HuH-7.5 (cell line): Measurements from ENCODE around the gene BAMBI.
"Not testable (repeated sequence)": the region's sequence is repeated elsewhere in the genome, so short reads cannot be mapped to it uniquely, and the experiment has no call there.

Experiments used
- DNase-seq: peaks from one replicate; pipeline ENCODE4 v3.0.0; 2011; ENCODE audit warnings: low spot score

The BAMBI gene, protein sequence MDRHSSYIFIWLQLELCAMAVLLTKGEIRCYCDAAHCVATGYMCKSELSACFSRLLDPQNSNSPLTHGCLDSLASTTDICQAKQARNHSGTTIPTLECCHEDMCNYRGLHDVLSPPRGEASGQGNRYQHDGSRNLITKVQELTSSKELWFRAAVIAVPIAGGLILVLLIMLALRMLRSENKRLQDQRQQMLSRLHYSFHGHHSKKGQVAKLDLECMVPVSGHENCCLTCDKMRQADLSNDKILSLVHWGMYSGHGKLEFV

DNA sequence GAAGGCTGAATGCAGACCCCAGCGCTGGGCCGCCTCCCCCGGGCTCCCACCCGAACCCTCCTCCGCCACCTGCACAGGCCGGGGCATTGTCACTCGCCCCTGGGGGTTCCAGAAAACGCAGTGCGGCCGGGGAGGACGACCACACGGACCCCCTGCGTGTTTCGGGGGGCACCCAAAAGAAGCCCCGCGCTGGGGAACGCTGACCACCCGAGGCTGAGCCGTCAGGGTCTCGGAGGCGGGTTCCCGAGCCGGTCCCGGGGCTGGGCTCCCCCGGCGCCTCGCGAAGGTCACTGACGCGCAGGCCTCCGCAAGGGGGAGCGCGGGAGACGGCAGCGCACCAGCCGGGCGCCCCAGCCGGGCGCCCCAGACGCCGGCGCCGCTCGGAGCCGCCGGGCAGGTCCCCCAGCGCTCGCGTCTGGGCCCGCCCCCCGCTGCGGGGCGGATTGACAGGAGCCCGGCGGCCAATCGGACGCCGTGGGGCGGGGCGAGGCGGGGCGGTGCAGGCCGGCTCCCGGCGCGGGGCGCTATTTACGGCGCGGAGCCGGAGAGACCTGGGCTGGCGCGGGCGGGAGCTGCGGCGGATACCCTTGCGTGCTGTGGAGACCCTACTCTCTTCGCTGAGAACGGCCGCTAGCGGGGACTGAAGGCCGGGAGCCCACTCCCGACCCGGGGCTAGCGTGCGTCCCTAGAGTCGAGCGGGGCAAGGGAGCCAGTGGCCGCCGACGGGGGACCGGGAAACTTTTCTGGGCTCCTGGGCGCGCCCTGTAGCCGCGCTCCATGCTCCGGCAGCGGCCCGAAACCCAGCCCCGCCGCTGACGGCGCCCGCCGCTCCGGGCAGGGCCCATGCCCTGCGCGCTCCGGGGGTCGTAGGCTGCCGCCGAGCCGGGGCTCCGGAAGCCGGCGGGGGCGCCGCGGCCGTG, at the start of gene BAMBI:
TSS of gene BAMBI (plus strand) at position 554 of the 920 bp plus-strand sequence. CDS start 377 bp downstream, outside the sequence.
- peak; percentile 76 for DNase-seq

DNA sequence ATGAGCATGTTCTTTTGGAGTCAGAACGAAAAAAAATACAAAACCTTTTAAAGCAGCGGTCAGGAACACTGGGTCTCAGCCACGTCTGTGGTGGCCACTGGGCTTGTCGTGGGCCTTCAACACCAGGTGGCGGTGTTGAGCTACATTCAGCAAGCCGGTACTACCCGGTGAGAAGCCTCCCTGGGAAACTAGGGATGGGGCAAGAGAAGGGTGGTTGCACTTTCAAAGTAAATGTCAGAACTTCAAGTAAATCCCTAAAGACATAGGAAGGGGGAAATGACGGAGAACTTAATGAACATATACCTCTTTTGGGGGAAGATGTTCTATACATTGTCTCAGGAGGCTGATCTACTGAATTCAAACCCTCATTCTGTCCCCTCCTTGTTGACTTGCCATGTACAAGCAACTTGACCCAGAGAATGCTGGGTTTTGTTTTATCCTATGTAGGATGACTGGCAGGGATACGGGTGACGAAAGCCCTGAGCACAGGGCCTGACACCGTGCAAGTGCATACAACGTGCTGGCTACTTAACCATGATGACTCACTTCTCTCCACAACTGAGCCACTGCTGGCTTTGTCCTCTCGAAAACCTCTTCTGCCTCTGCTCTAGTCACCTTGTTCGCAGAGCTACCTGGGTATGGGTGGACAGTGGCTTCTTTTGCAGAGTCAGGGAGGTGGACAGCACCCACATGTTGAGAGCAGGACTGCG, 49.0 kb upstream of the BAMBI start:
- peak; percentile 77 for DNase-seq

DNA sequence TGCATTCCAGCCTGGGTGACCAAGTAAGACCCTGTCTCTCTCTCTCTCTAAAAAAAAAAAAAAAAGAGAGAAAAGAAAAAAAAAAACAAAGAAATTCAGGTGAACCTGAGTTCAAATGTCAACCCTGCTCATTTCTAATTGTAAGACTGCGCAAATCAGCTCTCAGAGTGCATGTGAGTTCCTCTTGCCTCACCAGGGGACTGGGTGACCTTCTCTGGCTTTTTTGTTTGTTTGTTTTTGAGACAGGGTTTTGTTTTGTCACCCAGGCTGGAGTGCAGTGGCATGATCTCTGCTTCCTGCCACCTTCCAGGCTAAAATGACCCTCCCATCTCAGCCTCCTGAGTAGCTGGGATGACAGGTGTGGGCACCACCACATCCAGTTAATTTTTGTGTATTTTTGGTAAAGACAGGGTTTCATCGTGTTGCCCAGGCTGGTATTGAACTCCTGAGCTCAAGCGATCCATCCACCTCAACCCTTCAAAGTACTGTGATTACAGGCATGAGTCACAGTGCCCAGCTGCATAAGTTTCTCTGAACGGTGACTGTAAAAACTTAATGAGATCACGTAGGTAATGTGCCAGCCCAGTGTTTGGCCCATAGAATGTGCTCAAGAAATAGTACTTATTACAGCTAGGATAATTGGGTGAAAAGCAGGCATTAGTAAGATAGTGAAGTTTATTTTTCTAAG, 45.3 kb upstream of the BAMBI start:
- no peak for DNase-seq

DNA sequence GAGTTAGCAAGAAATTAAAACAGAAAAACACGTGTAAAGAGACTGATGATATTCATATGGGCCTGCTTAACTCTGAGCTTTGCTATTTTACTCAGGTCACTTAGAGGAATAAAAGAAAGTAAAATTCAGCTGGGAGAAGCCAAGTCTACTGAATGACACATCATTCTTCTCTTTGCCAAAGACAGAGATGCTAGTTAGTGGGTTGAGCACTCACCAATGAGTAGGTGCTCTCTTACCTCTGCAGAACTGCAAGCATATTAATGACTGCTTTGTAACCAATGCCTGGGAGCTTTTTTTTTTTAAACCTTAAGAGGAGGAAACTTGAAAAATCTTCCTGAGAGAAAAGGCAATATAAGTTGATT, 44.8 kb upstream of the BAMBI start:
- DNase-seq = no peak

DNA sequence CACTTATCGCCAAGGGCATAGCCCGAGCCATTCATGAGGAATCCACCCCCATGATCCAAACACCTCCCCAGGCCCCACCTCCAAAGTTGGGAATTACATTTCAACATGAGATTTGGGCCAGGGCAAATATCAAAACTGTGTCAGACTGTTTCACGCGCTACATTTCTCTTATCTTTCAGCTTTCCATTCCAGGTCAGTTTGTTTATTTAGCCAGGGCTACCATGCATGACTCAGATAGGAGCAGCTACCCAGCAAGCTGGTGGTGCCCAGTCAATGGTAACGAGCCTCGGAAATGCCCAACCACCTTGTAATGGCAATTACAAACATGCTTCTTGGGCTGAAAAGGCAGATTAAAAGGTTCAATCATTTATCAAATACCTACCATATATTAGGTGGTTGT, 43.6 kb upstream of the BAMBI start:
- DNase-seq = no peak

DNA sequence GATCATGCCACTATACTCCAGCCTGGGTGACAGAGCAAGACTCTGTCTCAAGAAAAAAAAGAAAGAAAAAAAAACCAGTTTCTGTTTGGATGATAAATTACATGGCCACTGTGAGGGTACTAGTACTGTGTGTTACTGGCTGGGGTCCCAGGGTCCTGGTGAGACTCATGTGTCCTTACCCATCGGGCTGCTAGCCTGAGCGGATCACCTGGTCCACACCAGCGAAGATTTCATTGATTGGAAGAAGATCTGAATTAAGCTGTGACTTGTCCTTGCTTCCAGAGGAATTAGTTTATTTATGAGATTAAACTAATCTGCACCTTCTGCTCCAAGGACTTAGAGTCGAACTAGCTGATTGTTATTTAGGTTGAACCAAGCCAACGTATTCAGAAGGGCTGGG, 40.0 kb upstream of the BAMBI start:
- DNase-seq = no peak

DNA sequence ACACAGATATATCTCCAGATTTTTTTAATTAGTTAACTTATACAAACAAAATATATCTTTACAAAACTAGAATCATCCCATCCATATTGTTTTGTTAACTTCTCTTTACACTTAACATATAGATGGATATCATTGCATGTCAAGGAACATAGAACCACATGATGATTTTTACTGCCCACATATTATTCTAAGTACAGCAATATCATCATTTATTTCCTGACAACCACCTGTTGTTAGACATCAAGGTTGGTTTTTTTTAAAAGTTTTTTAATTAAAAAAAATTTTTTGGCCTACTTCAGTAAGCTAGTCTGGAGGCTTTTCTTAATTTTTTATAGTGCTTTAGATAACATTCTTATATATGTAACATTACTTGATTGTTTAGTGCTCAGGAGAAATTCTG, 38.9 kb upstream of the BAMBI start:
- no peak for DNase-seq

DNA sequence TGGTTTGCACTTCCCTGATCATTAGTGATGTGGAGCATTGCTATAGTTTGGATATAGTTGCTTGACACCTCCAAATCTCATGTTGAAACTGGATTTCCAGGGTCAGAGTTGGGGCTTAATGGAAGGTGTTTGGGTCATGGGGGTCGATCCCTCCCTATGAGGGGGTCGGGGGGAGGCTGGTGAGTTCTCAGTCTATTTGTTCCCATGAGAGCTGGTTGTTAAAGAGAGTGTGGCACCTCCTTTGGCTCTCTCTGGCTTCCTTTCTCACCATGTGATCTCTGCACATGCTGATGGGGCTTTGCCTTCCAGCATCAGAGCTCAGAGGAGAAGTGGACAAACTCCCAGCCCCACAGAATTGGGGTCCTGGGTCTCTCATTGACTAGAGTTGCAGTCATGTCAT, 36.8 kb upstream of the BAMBI start:
- no peak for DNase-seq

DNA sequence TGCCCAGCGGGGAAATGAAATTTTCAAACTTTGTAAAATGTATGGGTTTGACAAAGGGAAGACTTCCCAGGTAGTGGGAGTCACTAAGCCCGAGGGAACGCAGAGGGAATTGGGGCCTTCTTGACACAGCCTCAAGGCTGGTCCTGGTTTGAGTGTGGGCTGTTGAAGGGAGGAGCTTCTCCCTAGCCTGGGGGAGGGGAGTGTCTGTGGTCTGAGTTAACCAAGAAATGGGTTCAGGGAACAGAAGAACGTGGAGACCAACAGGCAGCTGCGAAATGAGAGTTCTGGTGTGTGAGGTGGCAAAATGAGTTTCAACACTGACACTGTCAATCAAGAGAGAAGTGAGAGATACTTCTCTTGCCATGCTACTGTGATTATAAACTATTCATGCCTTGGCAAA, 32.7 kb upstream of the BAMBI start:
- DNase-seq = no peak

DNA sequence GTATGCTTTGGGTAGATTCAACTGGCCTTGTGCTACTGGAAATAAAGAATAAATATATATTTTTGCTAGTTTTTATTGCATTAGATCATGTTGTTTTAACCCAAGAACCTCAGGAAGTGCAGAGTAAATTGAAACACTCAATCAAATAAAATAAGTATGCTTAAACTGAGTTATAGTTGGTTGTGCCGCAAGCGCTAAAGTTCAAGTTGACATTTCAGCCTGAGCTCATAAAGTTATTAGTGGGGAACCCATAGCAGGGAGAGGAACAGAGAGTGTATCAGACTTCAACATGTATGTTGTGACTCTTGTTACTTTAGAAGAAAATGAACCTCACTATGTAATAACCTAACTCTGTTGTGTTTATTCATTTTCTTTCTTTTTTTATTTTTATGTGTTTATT, 25.2 kb upstream of the BAMBI start:
- DNase-seq = no peak

DNA sequence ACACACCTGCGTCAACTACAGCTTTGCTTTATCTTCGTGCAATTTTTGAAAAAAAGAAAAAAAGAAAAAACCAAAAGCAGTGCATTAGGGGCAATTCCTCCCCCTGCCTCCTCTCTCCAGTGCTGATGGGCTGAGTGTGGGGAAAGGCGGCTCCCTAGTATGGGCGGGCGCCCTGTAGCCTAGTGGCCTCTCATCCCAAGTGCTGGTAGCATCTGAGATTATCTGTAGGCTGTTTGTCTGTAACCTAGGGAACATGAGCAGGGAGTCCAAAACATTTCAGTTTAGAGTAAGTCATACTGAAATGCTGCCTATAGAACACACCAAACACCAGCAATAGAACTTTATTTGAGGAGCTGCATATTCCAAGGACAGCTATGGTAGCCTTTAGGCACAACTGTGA, 24.6 kb upstream of the BAMBI start:
- DNase-seq = no peak

DNA sequence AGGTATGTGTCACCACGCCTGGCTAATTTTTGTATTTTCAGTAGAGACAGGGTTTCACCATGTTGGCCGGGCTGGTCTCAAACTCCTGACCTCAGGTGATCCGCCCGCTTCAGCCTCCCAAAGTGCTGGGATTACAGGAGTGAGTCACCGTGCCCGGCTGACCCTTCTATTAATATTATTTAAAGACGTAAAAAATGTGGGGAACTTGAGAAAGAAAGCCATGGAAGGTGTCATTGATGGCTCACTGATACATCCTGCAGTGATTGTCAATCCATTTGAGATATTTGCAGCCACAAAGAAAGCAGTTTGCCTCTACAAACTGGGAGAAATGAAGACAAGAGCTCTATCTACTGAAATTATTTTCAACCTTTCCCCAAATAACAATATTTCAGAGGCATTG, 18.5 kb upstream of the BAMBI start:
- DNase-seq = not testable (repeated sequence)

DNA sequence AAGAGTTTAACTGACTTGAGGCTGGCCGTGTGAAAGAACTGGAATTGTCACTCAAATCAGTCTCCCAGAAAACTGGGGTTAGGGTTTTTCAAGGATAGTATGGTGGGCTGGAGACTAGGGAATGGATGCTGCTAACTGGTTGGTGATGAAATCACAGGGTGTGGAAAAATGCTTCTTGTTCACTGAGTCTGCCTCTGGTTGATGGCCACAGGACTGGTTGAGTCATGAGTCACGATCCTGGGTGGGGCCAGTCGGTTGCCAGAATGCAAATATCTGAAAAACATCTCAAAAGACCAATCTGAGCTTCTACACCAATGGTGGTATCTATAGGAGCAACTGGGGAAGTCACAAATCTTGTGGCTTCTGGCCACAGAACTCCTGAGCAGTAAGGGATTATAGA, 16.3 kb upstream of the BAMBI start:
- no peak for DNase-seq

DNA sequence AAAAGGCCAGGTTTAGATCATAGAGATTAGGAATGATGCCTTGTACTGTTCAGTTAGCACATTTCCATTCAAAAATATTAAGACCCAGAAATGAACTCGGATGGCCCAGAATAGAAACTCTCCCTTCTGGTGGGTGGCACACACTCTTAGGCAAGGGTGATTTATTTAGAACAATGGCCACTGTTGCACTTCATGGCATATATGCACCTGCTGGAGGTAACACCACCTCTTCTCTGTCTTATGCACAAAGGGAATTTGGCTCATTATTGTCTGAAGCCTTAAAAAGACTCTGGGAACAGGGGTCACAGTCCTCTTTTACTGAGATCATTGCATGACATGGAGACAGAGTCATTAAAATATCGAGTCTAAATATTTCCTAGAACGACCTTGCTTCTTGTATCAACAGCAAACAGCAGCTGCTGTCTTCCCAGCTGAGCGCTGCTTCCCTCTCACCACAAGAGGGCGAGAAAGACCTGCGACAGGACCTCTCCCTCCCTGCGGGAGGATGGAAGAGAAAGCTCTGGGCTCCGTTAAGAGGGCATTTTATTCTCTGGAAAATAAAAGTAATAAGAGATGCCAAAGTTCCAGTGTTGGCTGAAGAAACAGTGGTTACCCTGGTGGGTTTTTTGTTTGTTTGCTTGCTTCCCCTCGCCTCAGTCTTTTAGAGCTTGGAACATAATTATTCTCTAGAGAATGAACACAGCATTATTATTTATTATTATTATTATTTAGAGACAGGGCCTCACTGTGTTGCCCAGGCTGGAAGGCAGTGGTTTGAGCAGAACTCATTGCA, 13.5 kb upstream of the BAMBI start:
- DNase-seq = peak; percentile 71

DNA sequence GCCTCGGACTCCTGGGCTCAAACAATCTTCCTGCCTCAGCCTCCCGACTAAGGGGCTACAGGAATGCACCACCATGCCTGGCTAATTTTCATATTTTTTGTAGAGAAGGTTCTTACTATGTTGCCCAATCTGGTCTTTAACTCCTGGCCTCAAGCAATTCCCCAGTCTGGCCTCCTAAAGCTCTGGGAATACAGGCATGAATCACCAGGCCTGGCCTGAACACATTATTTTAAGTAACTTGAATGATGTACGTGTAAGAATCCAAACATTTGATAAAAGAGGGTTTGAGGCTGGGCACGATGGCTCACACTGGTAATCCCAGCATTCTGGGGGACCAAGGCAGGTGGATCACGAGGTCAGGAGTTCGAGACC, 13.0 kb upstream of the BAMBI start:
- no peak for DNase-seq

DNA sequence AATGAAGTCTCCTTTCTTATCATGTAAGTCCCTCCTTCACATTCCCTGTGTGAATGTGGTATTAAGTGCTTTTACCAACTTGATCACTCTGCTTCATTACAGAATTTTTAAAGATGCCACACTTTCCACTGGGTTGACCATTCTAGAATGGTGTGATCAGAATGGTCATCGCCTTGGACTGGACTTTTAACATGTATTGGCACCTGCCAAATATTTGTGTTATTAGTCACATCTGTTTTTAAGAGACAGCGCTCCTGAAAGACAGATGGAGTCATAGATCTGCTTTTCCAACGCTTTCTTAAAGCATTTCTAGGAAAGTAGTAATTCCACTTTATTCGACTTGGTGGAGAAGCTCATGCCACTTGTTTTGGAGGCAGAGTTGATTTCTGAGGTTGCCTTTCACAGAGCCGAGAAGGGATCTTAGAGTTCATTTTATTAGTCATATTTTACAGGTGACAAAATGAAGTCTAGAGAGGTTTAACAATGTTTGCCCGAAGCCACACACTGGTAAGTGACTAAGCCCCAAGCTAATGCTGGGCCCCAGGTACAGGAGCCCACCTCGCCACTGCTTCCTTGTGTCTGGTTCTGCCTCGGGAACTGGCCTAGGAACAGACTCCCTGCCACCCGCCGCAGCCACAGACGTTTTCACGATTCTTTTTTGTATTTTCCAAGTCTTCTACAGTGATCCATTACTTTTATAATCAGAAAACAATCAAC, 10.4 kb upstream of the BAMBI start:
- no peak for DNase-seq

DNA sequence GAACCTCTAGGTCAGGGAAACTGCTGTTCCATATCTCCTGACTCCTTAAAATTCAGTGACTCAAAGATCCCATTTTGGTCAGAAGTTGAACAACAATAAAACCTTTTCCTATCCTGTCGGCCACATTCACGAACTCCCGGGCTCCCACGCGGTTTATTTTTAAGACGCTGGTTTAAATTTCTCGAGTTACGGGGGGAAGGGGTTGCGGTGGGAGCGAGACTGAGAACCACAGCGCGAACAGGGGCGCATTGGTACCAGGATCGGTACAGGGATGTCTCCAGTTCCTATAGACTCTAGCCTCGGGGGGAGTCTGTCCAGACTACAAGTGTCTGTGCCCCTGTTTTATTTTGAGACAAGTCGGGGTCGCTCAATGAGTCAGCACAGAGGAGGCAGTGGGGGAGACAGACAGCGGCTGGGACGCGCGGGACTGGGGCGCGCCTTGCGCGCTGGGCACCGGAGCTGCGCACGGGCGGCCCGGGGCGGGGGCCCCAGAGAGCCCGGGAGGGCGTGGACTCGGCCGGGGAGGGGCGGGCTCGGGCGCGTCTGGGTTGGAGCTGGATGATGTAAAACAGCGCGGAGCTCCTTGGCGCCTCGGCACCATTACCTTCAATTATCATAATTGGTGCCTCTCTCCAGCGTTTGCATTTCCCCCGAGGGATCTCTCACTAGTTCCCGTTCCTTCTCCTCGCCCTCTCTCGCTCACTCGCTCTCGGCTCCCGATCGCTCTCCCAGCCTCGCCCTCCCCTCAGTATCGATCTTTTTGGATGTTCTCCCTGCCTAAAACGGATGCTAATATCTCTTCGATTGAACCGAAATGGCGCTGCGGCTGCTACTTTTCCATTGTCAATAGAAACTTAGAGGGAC, 8.7 kb upstream of the BAMBI start:
- DNase-seq = peak; percentile 47

DNA sequence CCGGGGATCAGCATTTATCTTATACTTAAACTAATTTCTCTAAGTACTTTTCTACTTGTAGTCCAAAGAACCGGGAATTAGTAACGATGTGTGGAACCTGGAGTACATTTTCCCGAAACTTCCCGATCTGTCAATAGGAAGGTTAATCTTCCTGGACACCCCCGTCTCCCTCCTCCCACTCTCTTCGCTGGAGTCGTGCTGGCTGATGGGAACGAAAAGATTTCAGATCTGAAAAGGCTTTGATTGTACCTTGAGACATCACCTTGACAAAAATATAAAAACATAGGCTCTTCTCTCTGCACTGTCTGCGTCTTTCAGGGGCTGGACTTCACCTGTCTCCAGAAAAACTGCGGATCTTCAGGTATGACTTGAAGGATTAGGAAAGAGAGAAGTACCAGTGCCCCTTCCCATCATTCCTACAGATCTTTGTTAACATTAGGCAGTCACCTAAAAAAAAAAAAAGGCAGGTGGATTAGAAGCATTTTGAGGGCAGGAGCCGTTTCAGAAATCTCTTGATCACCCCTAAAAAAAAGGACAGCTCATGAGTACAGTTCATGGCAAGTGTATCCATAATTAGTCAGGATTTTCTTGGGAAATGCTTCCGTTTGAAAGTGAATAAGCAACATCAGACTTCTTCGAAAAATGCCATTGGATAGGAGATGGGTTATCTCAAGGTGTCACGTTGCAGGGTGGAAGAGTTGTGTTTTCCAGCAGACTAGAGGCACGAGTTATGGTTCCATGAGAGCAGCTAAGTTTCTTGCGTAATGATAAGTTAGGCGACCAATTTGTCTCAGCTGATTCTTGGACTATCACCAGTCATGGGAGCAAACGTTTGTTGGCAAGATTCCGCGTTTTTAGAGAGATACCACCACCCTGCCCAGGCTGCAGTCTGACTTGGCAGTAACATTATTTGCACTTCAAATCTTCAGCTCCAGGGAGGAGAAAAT, 7.8 kb upstream of the BAMBI start:
- DNase-seq = no peak

DNA sequence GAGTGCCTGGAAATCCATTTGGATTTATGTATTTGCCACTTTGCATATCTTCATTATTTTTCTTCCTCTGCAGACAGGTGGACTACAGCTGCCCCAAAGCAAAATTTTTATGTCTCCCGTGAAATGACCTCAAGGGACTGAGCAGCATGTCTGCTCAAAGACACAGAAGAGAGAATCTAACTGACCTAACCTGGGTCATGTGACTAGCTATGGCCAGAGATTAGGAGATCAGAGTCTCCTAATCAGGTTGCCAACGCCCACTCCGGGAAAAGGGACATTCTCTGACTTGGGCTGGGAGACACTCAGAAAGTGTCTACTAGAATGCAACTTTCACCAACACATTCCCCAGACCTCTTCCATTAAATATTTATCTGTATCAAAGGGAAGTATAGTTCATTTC, 2.5 kb upstream of the BAMBI start:
- no peak for DNase-seq
